ELR (cell line): ENCODE results near the gene YBX2.
A peak's percentile ranks its signal among the peaks of the same experiment; 100 is the strongest.
"Not testable (repeated sequence)": the region's sequence is repeated elsewhere in the genome, so short reads cannot be mapped to it uniquely, and the experiment has no call there.

ENCODE experiments used
- DNase-seq: peaks from one replicate; pipeline ENCODE4 v3.0.0-alpha.2; 2015; ENCODE audit warnings: low read depth

YBX2 gene

GRCh38 chr17:7262935-7263800 is 31.3 kb downstream of the YBX2 start:
- DNase-seq = no peak

DNA sequence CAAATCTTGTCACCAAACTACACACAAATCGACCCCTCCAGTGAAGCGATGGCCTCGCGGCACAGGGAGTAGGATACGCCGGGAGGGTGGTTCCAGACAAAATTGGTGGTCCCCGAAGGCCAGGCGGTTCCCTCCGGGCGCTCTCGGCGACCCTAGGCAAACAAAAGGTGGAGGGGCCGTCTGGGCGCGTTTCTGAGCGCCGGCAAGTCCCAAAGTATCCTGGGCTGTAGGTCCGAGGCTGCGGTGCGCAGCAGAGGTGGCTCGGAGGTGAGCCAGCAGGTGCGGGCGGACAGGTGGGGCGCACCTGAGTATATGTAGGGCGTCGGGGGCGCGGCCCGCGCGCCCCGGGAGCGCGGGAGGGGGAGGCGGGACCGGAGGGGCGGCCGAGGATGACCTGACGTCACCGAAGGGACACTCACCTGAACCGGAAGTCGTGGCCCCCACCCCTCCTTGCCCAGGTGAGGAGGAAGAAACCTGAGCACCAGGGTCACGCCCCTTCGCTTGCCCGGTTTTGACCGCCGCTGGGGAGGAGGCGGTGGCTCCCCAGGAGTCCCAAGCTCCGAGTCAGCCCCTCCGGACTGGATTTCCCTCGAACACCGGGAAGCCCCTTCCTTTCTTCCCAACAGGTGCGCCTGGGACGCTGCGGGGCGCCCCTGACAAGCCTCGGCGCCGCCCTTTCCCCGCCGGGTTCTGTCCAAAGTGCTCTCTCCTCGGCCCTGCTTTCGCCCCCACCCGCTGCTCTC is 32.1 kb downstream of the YBX2 start, which contains the start of gene CLDN7:
Gene CLDN7 (minus strand): TSS at position 287 of the 743 bp plus-strand sequence. CDS start 435 bp downstream, outside the sequence.
- no peak for DNase-seq

GRCh38 chr17:7261379-7262191 is 32.9 kb downstream of the YBX2 start:
- no peak for DNase-seq

DNA sequence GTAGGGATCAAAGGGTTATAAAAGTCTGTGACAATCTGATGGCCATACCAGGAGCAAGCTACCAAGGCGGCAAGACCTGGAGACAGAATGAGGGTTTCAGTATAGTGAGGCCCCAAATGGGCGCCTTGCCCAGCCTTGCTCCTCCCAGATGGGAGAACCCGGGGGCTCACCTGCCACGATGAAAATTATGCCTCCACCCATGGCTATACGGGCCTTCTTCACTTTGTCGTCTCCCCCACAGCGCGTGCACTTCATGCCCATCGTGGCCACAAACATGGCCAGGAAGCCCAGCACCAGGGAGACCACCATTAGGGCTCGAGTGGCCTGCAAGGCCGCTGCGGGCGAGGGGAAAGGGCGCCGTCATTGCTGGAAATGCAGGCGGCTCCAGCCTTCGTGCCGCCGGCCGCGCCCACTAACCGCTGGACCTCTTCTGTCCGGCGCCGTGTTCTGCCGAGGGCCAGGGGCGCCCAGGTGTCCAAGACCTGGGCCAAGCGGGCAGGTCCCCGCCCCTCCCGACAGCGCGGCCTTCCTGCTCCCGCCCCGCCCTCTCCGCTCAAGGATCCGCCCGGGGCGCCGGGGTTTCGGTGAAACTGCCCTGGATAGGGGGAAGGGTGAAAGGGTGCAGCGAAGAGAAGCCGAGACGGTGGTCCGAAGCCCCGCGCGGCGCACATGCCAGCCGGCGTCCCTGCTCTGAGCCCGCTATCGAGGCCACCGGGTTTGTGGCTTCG is 33.6 kb downstream of the YBX2 start:
- no peak for DNase-seq

- no peak for DNase-seq
Measured at GRCh38 chr17:7260151-7260550, 34.3 kb downstream of the YBX2 start.

- no peak for DNase-seq
Measured at GRCh38 chr17:7259555-7259889, 34.9 kb downstream of the YBX2 start.

DNA sequence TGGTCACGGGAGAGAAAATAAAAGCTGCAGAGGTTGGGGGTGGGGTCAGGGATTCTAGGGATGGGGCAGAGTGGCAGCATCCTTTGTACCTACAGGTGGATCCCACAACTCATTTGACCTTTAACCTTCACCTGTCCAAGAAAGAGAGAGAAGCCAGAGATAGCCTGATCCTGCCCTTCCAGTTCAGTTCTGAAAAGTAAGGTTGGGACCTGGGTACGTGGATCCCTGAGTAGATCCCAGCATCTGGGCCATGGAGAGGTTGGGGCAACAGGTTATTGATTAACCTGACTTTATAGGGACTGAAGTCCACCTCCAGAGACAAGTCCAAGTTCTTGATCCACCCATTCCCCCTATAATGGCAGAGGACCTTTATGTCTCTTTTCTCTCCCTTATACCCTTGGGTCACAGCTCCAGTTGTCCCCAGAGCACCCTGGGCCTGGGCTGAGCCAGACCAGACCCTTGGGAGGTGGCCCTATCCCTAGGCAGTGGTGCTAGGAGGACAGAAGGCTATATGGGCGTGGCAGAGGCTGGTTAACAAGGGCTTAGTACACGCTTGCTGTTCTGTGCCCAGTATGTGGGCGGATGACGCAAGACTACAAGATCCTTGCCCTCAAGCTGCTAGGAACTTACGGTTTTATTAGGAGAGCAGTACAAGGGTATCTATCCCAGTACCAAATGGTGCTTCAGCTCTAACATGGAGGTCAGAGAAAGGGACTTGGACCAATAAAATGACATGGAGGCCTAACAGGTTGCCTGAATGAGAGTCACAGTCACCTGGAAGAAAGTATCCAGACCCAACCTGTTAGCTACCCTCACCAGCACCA is 35.5 kb downstream of the YBX2 start:
- DNase-seq = peak; percentile 28

- no peak for DNase-seq
Measured at GRCh38 chr17:7256766-7257456, 37.5 kb downstream of the YBX2 start.

DNA sequence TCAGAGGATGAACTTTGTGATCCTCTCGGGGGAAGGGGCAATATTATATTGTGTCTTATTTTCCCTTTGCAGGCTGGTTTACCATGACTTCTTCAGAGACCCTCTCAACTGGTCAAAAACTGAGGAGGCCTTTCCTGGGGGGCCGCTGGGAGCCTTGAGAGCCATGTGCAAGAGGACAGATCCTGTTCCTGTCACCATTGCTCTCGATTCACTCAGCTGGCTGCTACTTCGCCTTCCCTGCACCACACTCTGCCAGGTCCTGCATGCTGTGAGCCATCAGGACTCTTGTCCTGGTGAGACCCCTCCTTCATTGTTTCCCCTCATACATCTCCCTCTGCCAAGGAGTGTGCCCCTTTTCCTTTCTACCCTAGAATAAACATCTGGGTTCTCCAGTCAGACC is 39.9 kb downstream of the YBX2 start:
- no peak for DNase-seq

- no peak for DNase-seq
Measured at GRCh38 chr17:7253082-7253481, 41.4 kb downstream of the YBX2 start.

DNA sequence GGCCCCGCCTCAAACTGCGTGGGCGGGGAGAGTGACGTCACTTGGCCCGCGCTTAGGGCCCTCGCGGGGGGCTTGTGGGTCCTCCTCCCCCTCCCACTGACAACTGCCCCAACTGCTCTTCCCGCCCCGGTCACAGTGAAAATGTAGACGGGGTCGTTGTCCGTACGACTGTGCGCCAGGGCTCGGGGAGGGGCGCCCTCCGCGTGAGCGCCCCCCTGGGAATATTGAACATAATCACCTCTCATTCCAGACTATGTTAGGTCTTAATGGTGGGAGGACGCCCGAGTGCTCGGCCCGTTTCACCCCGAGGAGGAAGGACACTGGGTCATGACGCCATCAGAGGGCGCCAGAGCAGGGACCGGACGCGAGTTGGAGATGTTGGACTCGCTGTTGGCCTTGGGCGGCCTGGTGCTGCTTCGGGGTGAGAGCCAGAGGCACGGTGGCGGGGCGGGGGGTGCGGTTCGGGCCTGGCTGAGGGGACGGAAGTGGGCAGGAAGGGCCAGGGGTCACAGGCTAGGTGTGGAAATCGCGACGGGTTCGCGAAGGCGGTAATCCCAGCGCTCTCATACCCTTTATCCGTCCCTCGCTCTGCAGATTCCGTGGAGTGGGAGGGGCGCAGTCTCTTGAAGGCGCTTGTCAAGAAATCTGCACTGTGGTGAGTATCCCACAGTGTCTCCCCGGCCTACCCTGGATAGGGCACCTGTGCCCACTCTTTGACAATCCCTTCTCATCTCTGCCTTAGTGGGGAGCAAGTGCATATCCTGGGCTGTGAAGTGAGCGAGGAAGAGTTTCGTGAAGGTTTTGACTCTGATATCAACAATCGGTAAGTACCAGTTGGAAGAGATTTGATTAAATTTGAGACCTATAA is 42.0 kb downstream of the YBX2 start, which contains the start of gene ELP5:
Gene ELP5 (plus strand): TSS at position 40 of the 868 bp plus-strand sequence. CDS start 336 bp downstream, at position 376.
- DNase-seq = peak; percentile 96

GRCh38 chr17:7251661-7252175 is 42.7 kb downstream of the YBX2 start, which contains the start of gene CTDNEP1:
Gene CTDNEP1, minus strand, starts transcription at chr17:7251734. Its CDS starts 438 bp downstream, at chr17:7251296.
- peak; percentile 100 for DNase-seq

DNA sequence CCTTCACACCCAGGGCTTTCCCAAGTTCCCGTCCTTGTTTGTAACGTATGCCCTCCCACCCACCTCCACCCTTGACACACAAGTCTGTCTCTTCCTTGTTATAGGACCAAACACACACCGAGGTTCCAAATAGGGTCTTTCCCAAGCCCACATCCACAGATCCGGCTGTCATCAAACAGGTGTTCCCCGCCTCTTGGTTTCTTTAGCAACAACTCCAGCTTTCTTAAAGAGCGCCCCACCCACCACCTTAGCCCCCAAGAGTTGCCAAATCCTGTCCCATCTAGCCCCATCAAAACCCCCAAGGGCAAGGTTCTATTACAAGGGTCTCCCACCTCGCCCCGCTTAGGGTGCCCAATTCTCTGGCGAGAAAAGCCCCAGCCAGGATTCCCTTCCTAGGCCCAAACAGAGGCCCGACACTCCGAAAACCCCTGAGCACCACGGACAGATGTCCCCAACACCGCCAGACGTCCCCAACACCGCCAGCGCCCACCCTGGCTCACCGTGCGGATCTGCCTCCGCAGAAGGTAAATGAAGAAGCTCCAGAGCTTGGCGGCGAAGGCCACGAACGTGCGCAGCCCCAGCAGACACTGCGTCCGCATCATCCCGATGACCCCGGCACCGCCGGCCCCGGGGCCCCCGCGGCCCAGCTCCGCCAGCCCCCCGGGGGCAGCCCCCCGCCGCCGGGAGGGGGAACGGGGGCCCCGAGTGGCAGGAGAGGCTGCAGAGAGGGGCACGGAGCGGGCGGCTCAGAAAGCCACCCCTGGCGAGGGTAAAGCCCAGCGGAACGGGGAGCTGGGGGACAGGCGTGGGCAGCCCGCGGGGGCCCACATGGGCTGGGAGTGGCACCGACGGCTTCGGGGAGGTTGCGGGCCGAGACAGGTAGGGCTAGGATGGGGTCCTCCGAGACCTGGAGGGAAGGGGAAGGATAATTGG is 43.5 kb downstream of the YBX2 start:
- no peak for DNase-seq

DNA sequence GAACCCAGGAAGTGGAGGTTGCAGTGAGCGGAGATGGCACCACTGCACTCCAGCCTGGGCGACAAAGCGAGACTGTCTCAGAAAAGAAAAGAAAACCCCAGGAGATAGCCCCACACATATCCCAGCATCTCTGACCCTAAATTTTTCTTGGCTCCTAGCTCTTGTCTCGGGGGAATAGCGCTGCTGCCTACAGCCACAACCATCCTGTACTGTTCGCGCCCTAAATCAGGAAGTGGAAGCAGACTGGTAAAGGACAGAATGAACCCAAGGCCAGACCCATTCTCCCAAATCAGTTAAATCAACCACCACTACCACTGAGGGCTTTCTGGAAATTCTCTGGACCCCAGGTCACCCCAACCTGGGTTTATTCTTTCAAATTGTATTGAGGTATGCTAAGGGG is 44.6 kb downstream of the YBX2 start:
- DNase-seq = no peak

GRCh38 chr17:7249214-7249613 is 45.2 kb downstream of the YBX2 start:
- DNase-seq = no peak

DNA sequence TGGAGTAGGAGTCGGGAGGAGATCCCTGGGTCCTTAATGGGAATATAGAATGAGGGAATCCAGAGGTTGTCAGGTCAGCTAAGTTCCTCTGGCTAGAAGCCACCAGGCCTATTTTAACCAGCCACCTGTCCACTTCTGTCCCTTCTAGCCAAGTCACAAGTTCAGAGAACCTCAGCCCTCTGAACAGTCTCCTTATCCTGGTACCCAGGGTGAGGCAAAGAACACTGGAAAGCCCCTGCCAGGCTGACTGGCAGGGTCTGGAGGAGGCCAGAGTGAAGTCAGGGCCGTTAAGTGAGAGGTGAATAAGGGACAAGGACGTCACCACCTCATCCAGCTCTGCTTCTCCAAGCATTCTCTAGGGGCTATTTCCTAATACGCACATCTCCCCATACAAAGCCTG is 45.6 kb downstream of the YBX2 start:
- no peak for DNase-seq

DNA sequence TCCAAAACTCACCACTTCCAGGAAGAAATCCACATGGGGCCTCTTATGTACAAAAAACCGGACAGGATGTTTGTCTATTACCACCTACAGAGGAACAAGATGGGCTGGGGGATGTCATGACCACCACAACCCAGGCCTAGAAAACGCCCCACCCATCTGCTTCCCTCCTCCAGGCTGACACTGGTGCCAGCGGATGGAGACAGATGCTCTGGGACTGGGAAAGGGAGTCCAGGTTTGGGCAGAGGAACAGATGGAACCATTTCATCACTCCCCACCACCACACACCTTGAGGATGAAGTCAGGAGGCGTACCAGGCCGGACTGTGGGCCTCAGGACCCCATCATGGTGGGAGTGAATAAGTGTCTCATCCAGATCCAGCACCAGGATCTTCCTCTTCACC is 47.7 kb downstream of the YBX2 start:
- DNase-seq = no peak

DNA sequence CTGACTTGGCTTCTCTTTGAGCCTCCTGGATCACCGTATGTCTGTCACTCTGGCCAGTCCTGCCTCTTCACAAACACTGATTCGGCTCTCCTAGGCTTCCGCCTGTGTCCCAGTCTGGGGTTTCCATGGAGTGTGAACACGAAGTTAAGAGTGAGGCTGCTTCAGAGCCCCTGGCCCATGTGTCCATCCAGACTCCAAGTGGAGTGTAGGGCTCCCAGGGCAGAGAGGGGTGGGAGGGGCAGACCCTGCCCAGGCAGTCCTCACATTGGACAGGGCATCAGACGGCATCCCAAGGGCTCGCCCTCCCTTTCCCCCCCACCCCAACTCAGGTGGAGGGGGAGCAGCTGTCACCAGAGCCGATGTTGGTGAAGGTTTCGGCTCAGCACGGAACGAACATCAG is 50.6 kb downstream of the YBX2 start:
- not testable (repeated sequence) for DNase-seq
